GM18520 (cell line): Measurements from ENCODE around the gene SDK1.
"Not testable (repeated sequence)": the region's sequence is repeated elsewhere in the genome, so short reads cannot be mapped to it uniquely, and the experiment has no call there.

Source experiments
- ATAC-seq: cut with Tn5 transposase; IDR thresholded peaks from one replicate; pipeline ENCODE4 v1.9.1; 2021; ENCODE audit not compliant: unreplicated experiment

SDK1 gene

GRCh38 chr7:3710122-3710521 lies 409.1 kb downstream of the SDK1 start:
- no peak for ATAC-seq

- no peak for ATAC-seq
These were observed 409.5 kb downstream of the SDK1 start for GRCh38 chr7:3710531-3710930.

- ATAC-seq, result no peak
These were observed 411.8 kb downstream of the SDK1 start for GRCh38 chr7:3712841-3713240.

- ATAC-seq, result no peak
These were observed 420.4 kb downstream of the SDK1 start for GRCh38 chr7:3721422-3721821.

- no peak for ATAC-seq
These were observed 421.4 kb downstream of the SDK1 start for GRCh38 chr7:3722396-3722922.

GRCh38 chr7:3725155-3726059 lies 424.4 kb downstream of the SDK1 start:
- no peak for ATAC-seq

GRCh38 chr7:3730276-3730675 lies 429.2 kb downstream of the SDK1 start:
- no peak for ATAC-seq

GRCh38 chr7:3732395-3733005 lies 431.4 kb downstream of the SDK1 start:
- no peak for ATAC-seq

- ATAC-seq, result no peak
These were observed 432.6 kb downstream of the SDK1 start for GRCh38 chr7:3733541-3734140.

- ATAC-seq, result no peak
These were observed 437.9 kb downstream of the SDK1 start for GRCh38 chr7:3738964-3739363.

- no peak for ATAC-seq
These were observed 438.9 kb downstream of the SDK1 start for GRCh38 chr7:3739983-3740382.

- ATAC-seq, result no peak
These were observed 446.4 kb downstream of the SDK1 start for GRCh38 chr7:3747467-3747866.

GRCh38 chr7:3748389-3748788 lies 447.3 kb downstream of the SDK1 start:
- ATAC-seq, result no peak

GRCh38 chr7:3753868-3754267 lies 452.8 kb downstream of the SDK1 start:
- ATAC-seq, result no peak

GRCh38 chr7:3754493-3755341 lies 453.7 kb downstream of the SDK1 start:
- ATAC-seq, result no peak

GRCh38 chr7:3755778-3756453 lies 454.9 kb downstream of the SDK1 start:
- ATAC-seq, result not testable (repeated sequence)

GRCh38 chr7:3757059-3757458 lies 456.0 kb downstream of the SDK1 start:
- no peak for ATAC-seq

- ATAC-seq, result no peak
These were observed 459.6 kb downstream of the SDK1 start for GRCh38 chr7:3760651-3761050.

GRCh38 chr7:3762146-3762831 lies 461.2 kb downstream of the SDK1 start:
- no peak for ATAC-seq
